ENCODE measurements around the gene CSH1.
"Not testable (repeated sequence)": the region's sequence is repeated elsewhere in the genome, so short reads cannot be mapped to it uniquely, and the experiment has no call there.

CSH1 gene

GRCh38 chr17:63910096-63910495, 13.7 kb upstream of the CSH1 start:
- no peak overlapping the region for H3K4me3 ChIP-seq (ENCODE audit: low read depth, low read length)
- no peak overlapping the region for H3K27ac ChIP-seq
- no peak for TF ChIP-seq CTCF (IDR thresholded peaks at IDR 0.05; ENCODE audit: low read depth, low read length, missing control alignments)
- peaks cover 6% of the 10 kb centered on the region for H3K27me3 ChIP-seq (replicated peaks)
- H3K36me3 ChIP-seq (replicated peaks): no peaks in the 10 kb centered on the region
- in situ Hi-C loops (cut with HindIII; ENCODE audit: low pct_ligation_motif_present, low sequenced_read_pairs): no loop called here
- DNase-seq: no peak

GRCh38 chr17:63909586-63909985, 13.2 kb upstream of the CSH1 start:
- H3K36me3 ChIP-seq (replicated peaks); H3K27me3 ChIP-seq (replicated peaks); H3K27ac ChIP-seq; in situ Hi-C loops (cut with HindIII; ENCODE audit: low pct_ligation_motif_present, low sequenced_read_pairs); DNase-seq; H3K4me3 ChIP-seq (ENCODE audit: low read depth, low read length): not testable (repeated sequence)

GRCh38 chr17:63907161-63907778, 10.9 kb upstream of the CSH1 start:
- DNase-seq; H3K36me3 ChIP-seq (replicated peaks); H3K4me3 ChIP-seq (ENCODE audit: low read depth, low read length); H3K27me3 ChIP-seq (replicated peaks); H3K27ac ChIP-seq; in situ Hi-C loops (cut with HindIII; ENCODE audit: low pct_ligation_motif_present, low sequenced_read_pairs): not testable (repeated sequence)
- TF ChIP-seq CTCF (IDR thresholded peaks at IDR 0.05; ENCODE audit: low read depth, low read length, missing control alignments): peak; percentile 47

- H3K27me3 ChIP-seq (replicated peaks); DNase-seq; in situ Hi-C loops (cut with HindIII; ENCODE audit: low pct_ligation_motif_present, low sequenced_read_pairs); H3K27ac ChIP-seq; H3K36me3 ChIP-seq (replicated peaks); H3K4me3 ChIP-seq (ENCODE audit: low read depth, low read length): not testable (repeated sequence)
Observed at GRCh38 chr17:63904796-63905195, 8.4 kb upstream of the CSH1 start.

GRCh38 chr17:63903787-63904201, 7.4 kb upstream of the CSH1 start:
- H3K4me3 ChIP-seq (ENCODE audit: low read depth, low read length); H3K27ac ChIP-seq; H3K36me3 ChIP-seq (replicated peaks); in situ Hi-C loops (cut with HindIII; ENCODE audit: low pct_ligation_motif_present, low sequenced_read_pairs); H3K27me3 ChIP-seq (replicated peaks): not testable (repeated sequence)
- peak; percentile 49 for DNase-seq
- peak; percentile 26 for TF ChIP-seq CTCF (IDR thresholded peaks at IDR 0.05; ENCODE audit: low read depth, low read length, missing control alignments)

GRCh38 chr17:63901971-63902370, 5.6 kb upstream of the CSH1 start:
- in situ Hi-C loops (cut with HindIII; ENCODE audit: low pct_ligation_motif_present, low sequenced_read_pairs); H3K36me3 ChIP-seq (replicated peaks): not testable (repeated sequence)

GRCh38 chr17:63898899-63899798, 2.8 kb upstream of the CSH1 start:
- H3K27me3 ChIP-seq (replicated peaks); DNase-seq; H3K4me3 ChIP-seq (ENCODE audit: low read depth, low read length); H3K27ac ChIP-seq; H3K36me3 ChIP-seq (replicated peaks); in situ Hi-C loops (cut with HindIII; ENCODE audit: low pct_ligation_motif_present, low sequenced_read_pairs): not testable (repeated sequence)

More at GRCh38 chr17:63901971-63902370, 5.6 kb upstream of the CSH1 start:
- not testable (repeated sequence) for DNase-seq; H3K4me3 ChIP-seq (ENCODE audit: low read depth, low read length); H3K27me3 ChIP-seq (replicated peaks); H3K27ac ChIP-seq

- H3K4me3 ChIP-seq (ENCODE audit: low read depth, low read length); in situ Hi-C loops (cut with HindIII; ENCODE audit: low pct_ligation_motif_present, low sequenced_read_pairs); H3K36me3 ChIP-seq (replicated peaks); DNase-seq; H3K27me3 ChIP-seq (replicated peaks); H3K27ac ChIP-seq: not testable (repeated sequence)
Observed at GRCh38 chr17:63894821-63895220, 1.6 kb downstream of the CSH1 start.

- H3K36me3 ChIP-seq (replicated peaks); in situ Hi-C loops (cut with HindIII; ENCODE audit: low pct_ligation_motif_present, low sequenced_read_pairs); DNase-seq: not testable (repeated sequence)
Observed at GRCh38 chr17:63894021-63894420, 2.4 kb downstream of the CSH1 start.

GRCh38 chr17:63892316-63893037, 3.9 kb downstream of the CSH1 start:
- H3K36me3 ChIP-seq (replicated peaks); H3K27me3 ChIP-seq (replicated peaks); H3K4me3 ChIP-seq (ENCODE audit: low read depth, low read length); in situ Hi-C loops (cut with HindIII; ENCODE audit: low pct_ligation_motif_present, low sequenced_read_pairs); H3K27ac ChIP-seq; DNase-seq: not testable (repeated sequence)

More at GRCh38 chr17:63894021-63894420, 2.4 kb downstream of the CSH1 start:
- not testable (repeated sequence) for H3K27ac ChIP-seq; H3K27me3 ChIP-seq (replicated peaks); H3K4me3 ChIP-seq (ENCODE audit: low read depth, low read length)

Measured in brain microvascular endothelial cell (primary cell).